ENCODE results near the gene ADA. TPM values are rescaled to one million over a fixed set of nuclear protein-coding genes. Genes with fewer than 3 reads are reported as not detected.

Gene ADA
- total and polyA plus RNA-seq, 2 of the 4 experiments (the other 2 are of a cell fraction): 8.1 to 11.0 TPM

DNA sequence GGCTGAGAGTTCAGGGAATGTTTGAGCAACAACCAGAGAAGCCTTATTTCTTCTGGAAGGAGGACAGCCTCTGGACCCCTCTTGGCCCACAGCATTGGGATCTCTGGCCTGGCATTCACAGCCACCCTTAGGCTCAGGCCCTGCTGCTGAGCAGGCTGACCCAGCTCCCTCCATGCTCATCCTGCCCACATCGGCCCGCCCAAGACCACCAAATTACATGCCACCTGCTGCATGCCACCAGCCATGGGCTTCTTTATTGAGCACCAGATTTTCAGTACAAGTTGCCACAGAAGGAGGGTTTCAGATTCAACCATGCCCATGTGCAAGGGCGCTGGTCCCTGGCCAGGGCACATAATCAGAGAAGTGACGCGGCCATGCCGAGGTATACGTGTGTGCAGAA, 32.2 kb downstream of the ADA start:
- Histone ChIP-seq H3K23ac (ENCODE audit: low read depth, low read length) (no peak overlapping the region), H3K4me2 (ENCODE audit: low read depth, low read length) (no peak overlapping the region), H3K4ac (ENCODE audit: low read depth, low read length) (no peak overlapping the region), H3K27me3 (ENCODE audit: control insufficient read depth, insufficient read depth, low read length) (no peaks in the 10 kb centered on the region), H3K4me1 (ENCODE audit: control insufficient read depth, insufficient read depth, low read length) (no peaks in the 10 kb centered on the region), H3K9me3 (ENCODE audit: control insufficient read depth, insufficient read depth, low read length) (peaks cover 7% of the 10 kb centered on the region), H3K9ac (ENCODE audit: low read depth, low read length) (no peak overlapping the region), H3K14ac (replicated peaks; ENCODE audit: low read depth, low read length) (no peak overlapping the region), H3K56ac (ENCODE audit: extremely low read depth, insufficient read depth, low read length) (no peak overlapping the region), H4K8ac (ENCODE audit: low read depth in 2 of 2, low read length in 2 of 2) (no peak overlapping the region), H2BK120ac (ENCODE audit: low read depth, low read length) (no peak overlapping the region), H2AK5ac (ENCODE audit: low read depth, low read length) (no peak overlapping the region), H2BK20ac (ENCODE audit: low read depth, low read length) (no peak overlapping the region), H3K27ac (ENCODE audit: insufficient read depth, low read length) (no peak overlapping the region), H3K9me1 (ENCODE audit: insufficient read depth, low read length) (no peaks in the 10 kb centered on the region), H4K91ac (ENCODE audit: insufficient read depth, low read depth, low read length) (no peak overlapping the region), H3K18ac (ENCODE audit: low read depth, low read length) (no peak overlapping the region), H4K20me1 (ENCODE audit: insufficient read depth, low read length) (peaks cover 3% of the 10 kb centered on the region; the same call in 1 of the 2 replicates), H4K5ac (ENCODE audit: low read depth, low read length) (no peak overlapping the region), H3K79me1 (ENCODE audit: low read depth in 1 of 2, low read length in 2 of 2) (peaks cover 0 to 3% of the 10 kb centered on the region in 2 experiments; a peak in 1 of 4 replicates), H2AFZ (replicated peaks; ENCODE audit: low read length, poor library complexity) (no peak overlapping the region), H2BK5ac (ENCODE audit: low read depth, low read length, poor library complexity, severe bottlenecking) (no peak overlapping the region), H2BK15ac (ENCODE audit: low read depth, low read length) (no peak overlapping the region), H2AK9ac (replicated peaks; ENCODE audit: low read depth, low read length, poor library complexity) (no peak overlapping the region), H3K4me3 (ENCODE audit: insufficient read depth, low read depth, low read length) (no peak overlapping the region), H3K36me3 (ENCODE audit: control insufficient read depth, insufficient read depth, low read length) (peaks cover 44% of the 10 kb centered on the region)
- DNase-seq (no peak), ATAC-seq (ENCODE audit: low read depth) (no peak)
- intact Hi-C loops (cut with micrococcal nuclease): no loop called here
- in situ Hi-C loops (cut with MboI; ENCODE audit: low sequenced_read_pairs): loop anchor here (10.0 kb wide), 1 partner anchor 144 kb away; the partner anchor contains the start of gene TTPAL
- dilution Hi-C loops (cut with HindIII; ENCODE audit: low sequenced_read_pairs, unreplicated experiment): no loop called here
- no peak for TF ChIP-seq POLR2A (IDR thresholded peaks at IDR 0.05; ENCODE audit: low read depth, low read length)
- CTCF ChIA-PET: no interaction called here
- WGBS, 2 experiments (ENCODE audit: extremely low coverage in 2 of 2, insufficient read length in 1 of 2): 100% methylated on average over 5 of the region's 7 CpGs; no CpG with 5 or more reads in 1 of the 2 experiments
- no TSS peak for BruUV-seq (replicated peaks)
- POLR2A ChIA-PET (ENCODE audit: unreplicated experiment): no interaction called here
